Tibial nerve (tissue), 4 donors: ENCODE results near the gene PTPRG. TPM values are rescaled to one million over a fixed set of nuclear protein-coding genes. Genes with fewer than 3 reads are reported as not detected.

Source experiments
- DNase-seq, 2 donors: peaks; one replicate each; pipeline ENCODE4 v3.0.0-alpha.2; 2019; ENCODE audit warnings: low spot score in 2 of 2
- H3K27ac ChIP-seq, 4 donors: fragments of 200-600 bp; sonication (generic) in 3 of 4; one replicate each; pipeline ENCODE4 v1.5.1; 2017 to 2019; ENCODE audit warnings: mild to moderate bottlenecking in 1 of 4
- H3K27me3 ChIP-seq, 2 donors: fragments of 200-600 bp; sonication (generic) in 1 of 2; one replicate each; pipeline versions ENCODE4 v1.5.1 to v1.6.0; 2017 to 2019
- H3K36me3 ChIP-seq, 3 donors: fragments of 200-600 bp; sonication (generic); one replicate each; pipeline ENCODE4 v1.5.1; 2018 to 2019
- H3K4me1 ChIP-seq, 4 donors: fragments of 200-600 bp; sonication (generic) in 3 of 4; one replicate each; pipeline ENCODE4 v1.5.1; 2017 to 2019
- H3K4me3 ChIP-seq, 4 donors: fragments of 200-600 bp; sonication (generic) in 3 of 4; one replicate each; pipeline ENCODE4 v1.5.1; 2017 to 2019; ENCODE audit warnings: mild to moderate bottlenecking in 1 of 4, moderate library complexity in 1 of 4
- H3K9me3 ChIP-seq, 4 donors: fragments of 200-600 bp; sonication (generic) in 3 of 4; one replicate each; pipeline ENCODE4 v1.5.1; 2017 to 2019
- EP300 ChIP-seq, 2 donors: sonication (generic); formaldehyde crosslinking; IDR thresholded peaks; one replicate each; pipeline ENCODE4 v1.6.1; 2017; ENCODE audit warnings: antibody characterized with exemption in 2 of 2, mild to moderate bottlenecking in 1 of 2
- POLR2A ChIP-seq, 2 donors: fragments of 450-650 bp; IDR thresholded peaks; one replicate each; pipeline ENCODE4 v1.6.1; 2017; ENCODE audit warnings: antibody characterized with exemption in 2 of 2, mild to moderate bottlenecking in 2 of 2, moderate library complexity in 2 of 2
- WGBS, 2 donors: methylation state at CpG; one replicate each; pipeline ENCODE4 v1.1.5; 2018; 5-methylcytosine and 5-hydroxymethylcytosine counted together
- total RNA-seq, 4 donors: library from RNA; depleted of rRNA; stranded (reverse); fragments of >200 nt; gene quantifications; one replicate each; pipeline ENCODE4 v1.1.0, GENCODE V29; 2016
- TF ChIP-seq, protein P1 (sequence below), 5 experiments: fragments of 200-600 bp in 3 of 5; fragments of 450-650 bp in 2 of 5; sonication (generic) in 3 of 5; IDR thresholded peaks; one replicate each; pipeline ENCODE4 v1.5.1; 2016 to 2019; ENCODE audit warnings: antibody characterized with exemption in 5 of 5, mild to moderate bottlenecking in 3 of 5, moderate library complexity in 2 of 5

Gene PTPRG
- total RNA-seq, 4 donors from 2014 or later = 112 to 174 (median 121) TPM

DNA sequence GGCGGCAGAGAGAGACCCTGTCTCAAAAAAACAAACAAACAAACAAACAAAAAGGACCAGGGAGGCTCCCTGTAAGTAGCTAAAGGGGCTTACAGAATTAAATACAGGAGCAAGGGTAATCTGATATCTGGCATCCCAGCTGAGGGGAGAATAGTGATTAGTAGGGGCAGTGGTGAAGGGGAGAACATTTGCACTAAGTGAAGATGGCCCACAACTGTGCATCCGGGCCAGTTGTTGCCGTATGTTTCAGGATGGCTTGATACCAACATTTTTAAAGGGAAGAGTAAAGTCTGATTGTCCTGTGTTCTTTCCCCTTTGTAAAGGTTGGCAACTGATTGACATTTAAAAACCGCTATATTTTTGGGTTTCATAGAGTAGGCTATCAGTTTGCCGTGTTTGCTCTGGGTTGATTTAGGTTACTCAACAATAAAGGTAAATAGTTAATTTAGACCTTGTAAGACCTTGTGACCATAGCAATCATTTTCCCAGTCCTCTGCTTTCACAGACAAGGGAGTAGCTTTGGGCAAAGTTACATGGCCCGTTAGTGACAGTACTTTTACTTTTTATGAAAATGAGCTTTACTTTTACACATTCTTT, 167.8 kb downstream of the PTPRG start:
- no peak overlapping the region for H3K27ac ChIP-seq
- H3K27me3 ChIP-seq = no peaks in the 10 kb centered on the region
- no peaks in the 10 kb centered on the region for H3K36me3 ChIP-seq
- no peak for DNase-seq
- peaks cover 0 to 23% (median 2%) of the 10 kb centered on the region in 4 donors for H3K4me1 ChIP-seq
- no peak overlapping the region for H3K4me3 ChIP-seq
- WGBS, 2 donors = 77 to 84% methylated on average over 6 of the region's 6 CpGs
- TF ChIP-seq, protein P1, sequence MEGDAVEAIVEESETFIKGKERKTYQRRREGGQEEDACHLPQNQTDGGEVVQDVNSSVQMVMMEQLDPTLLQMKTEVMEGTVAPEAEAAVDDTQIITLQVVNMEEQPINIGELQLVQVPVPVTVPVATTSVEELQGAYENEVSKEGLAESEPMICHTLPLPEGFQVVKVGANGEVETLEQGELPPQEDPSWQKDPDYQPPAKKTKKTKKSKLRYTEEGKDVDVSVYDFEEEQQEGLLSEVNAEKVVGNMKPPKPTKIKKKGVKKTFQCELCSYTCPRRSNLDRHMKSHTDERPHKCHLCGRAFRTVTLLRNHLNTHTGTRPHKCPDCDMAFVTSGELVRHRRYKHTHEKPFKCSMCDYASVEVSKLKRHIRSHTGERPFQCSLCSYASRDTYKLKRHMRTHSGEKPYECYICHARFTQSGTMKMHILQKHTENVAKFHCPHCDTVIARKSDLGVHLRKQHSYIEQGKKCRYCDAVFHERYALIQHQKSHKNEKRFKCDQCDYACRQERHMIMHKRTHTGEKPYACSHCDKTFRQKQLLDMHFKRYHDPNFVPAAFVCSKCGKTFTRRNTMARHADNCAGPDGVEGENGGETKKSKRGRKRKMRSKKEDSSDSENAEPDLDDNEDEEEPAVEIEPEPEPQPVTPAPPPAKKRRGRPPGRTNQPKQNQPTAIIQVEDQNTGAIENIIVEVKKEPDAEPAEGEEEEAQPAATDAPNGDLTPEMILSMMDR (IDR thresholded peaks at IDR 0.05) = no peak
- no peak for TF ChIP-seq POLR2A (IDR thresholded peaks at IDR 0.05)
- TF ChIP-seq EP300 (IDR thresholded peaks at IDR 0.05) = no peak
- no peaks in the 10 kb centered on the region for H3K9me3 ChIP-seq

DNA sequence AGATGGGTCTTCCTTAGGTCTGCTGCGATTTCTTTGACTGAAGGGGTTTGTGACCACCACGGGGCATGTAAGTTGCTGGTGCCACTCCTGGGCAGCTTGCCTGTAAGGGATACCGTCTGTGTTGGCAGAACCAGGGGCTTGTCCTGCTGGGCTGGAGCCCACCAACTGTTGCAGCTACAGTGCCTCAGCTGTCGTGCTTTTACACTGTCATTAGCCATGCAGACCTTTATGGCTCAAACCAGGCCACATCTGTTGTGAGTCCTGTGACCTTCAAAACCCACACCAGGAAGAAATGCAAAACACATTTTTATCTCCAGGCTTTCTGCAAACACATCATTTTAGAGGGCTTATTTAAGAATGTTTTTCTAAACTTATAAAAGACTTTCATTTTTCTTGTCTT, 168.7 kb downstream of the PTPRG start:
- no peak overlapping the region for H3K27ac ChIP-seq
- TF ChIP-seq, protein P1 (IDR thresholded peaks at IDR 0.05) = no peak
- TF ChIP-seq POLR2A (IDR thresholded peaks at IDR 0.05) (no peak), EP300 (IDR thresholded peaks at IDR 0.05) (no peak)
- no peak overlapping the region for H3K4me3 ChIP-seq
- H3K9me3 ChIP-seq = no peaks in the 10 kb centered on the region
- peaks cover 0 to 32% (median 2%) of the 10 kb centered on the region in 4 donors for H3K4me1 ChIP-seq
- H3K27me3 ChIP-seq = no peaks in the 10 kb centered on the region
- no peaks in the 10 kb centered on the region for H3K36me3 ChIP-seq
- 52 to 53% methylated on average over 4 of the region's 4 CpGs for WGBS, 2 donors
- DNase-seq = no peak

DNA sequence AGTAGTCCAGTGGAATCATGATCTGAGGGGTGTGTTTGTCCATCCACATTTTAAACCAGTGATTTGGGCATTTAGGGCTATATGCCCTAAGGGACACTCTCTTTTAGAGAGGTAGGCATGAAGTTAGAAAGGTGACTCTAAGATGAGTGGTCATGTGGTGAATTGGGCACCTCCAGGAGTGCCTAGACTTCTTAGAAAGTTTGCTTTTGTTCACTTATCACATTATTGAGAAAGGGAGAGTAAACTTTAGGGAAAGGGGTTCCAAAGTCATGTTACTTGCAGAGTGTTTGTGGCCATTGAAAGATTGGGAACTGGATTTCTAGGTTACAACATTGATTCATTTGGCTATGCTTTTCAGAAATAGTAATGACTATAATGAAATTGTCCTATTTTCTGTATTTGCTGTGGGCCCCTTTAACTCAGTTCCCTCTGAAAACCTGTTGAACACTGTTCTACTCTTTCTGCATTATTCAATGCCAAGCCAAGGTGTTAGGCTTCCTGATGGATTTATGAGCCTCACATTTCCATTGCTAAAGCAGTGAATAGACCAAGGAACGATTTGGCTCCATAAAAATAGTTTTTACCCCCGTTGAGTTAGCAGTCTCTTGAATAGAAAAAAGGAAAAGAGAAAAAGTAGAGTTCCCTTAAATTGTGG, 169.3 kb downstream of the PTPRG start:
- H3K27ac ChIP-seq = no peak overlapping the region
- H3K4me1 ChIP-seq = peaks cover 0 to 39% (median under 1%) of the 10 kb centered on the region in 4 donors
- no peak overlapping the region for H3K4me3 ChIP-seq
- 23 to 26% methylated on average over 2 of the region's 2 CpGs for WGBS, 2 donors
- DNase-seq = no peak
- no peaks in the 10 kb centered on the region for H3K9me3 ChIP-seq
- TF ChIP-seq, protein P1 (IDR thresholded peaks at IDR 0.05) = no peak
- TF ChIP-seq EP300 (IDR thresholded peaks at IDR 0.05) (no peak), POLR2A (IDR thresholded peaks at IDR 0.05) (no peak)
- no peaks in the 10 kb centered on the region for H3K27me3 ChIP-seq
- no peaks in the 10 kb centered on the region for H3K36me3 ChIP-seq

DNA sequence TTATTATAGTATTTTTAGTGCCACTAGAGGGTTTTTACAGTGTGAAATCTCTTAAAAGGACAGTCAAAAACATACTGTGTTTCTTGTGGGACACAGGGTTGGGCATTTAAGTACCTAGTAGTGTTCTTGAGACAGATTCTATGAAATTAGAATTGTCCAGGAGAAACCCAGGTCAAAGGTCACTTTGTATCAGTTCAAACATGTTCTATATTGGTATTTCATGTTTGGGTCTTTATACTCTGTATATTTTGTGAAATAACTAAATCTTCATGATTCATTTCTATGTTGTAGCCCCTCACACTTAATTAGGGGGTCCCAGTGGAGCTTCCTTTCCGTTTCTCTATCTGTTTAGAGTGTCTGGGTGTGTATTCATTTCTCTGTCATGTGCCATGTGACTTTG, 171.6 kb downstream of the PTPRG start:
- H3K4me1 ChIP-seq = peaks cover 0 to 39% (median 0%) of the 10 kb centered on the region in 4 donors
- no peaks in the 10 kb centered on the region for H3K36me3 ChIP-seq
- H3K4me3 ChIP-seq = no peak overlapping the region
- H3K9me3 ChIP-seq = no peaks in the 10 kb centered on the region
- TF ChIP-seq EP300 (IDR thresholded peaks at IDR 0.05) = no peak
- TF ChIP-seq, protein P1 (IDR thresholded peaks at IDR 0.05) = no peak
- TF ChIP-seq POLR2A (IDR thresholded peaks at IDR 0.05) = no peak
- WGBS, 2 donors = 24 to 31% methylated on average over 1 of the region's 1 CpG
- peak overlapping the region in 3 of 4 donors; percentile 7 to 46 (median 41) for H3K27ac ChIP-seq
- H3K27me3 ChIP-seq = no peaks in the 10 kb centered on the region
- no peak for DNase-seq

DNA sequence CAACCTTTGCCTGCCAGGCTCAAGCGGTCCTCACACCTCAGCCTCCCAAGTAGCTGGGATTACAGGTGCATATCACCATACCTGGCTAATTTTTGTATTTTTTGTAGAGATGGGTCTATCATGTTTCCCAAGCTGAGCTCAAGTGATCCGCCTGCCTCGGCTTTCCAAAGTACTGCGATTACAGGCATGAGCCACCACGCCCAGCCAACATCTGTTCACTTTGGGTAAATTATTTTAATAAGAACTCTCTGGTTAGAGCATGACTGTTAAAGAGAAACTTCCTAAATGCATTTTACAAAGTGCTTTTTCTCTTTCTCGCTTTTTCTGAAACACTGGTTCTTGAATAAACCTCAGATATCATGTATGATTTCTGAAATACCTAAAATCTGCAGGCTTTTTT, 172.5 kb downstream of the PTPRG start:
- TF ChIP-seq POLR2A (IDR thresholded peaks at IDR 0.05) (no peak), EP300 (IDR thresholded peaks at IDR 0.05) (no peak)
- WGBS, 2 donors = 70 to 78% methylated on average over 6 of the region's 6 CpGs
- Histone ChIP-seq H3K36me3 (no peaks in the 10 kb centered on the region), H3K9me3 (no peaks in the 10 kb centered on the region), H3K4me1 (peaks cover 0 to 39% (median 0%) of the 10 kb centered on the region in 4 donors), H3K27me3 (no peaks in the 10 kb centered on the region), H3K27ac (peak overlapping the region in 1 of 4 donors; percentile 41), H3K4me3 (no peak overlapping the region)
- DNase-seq = no peak
